IPS-NIHi7 (cell line): ENCODE results near the gene C1QTNF8.

Experiments
- DNase-seq: peaks from one replicate; pipeline ENCODE4 v3.0.0; 2012; ENCODE audit warnings: mixed read lengths; ENCODE audit errors: extremely low spot score

C1QTNF8 gene

GRCh38 chr16:1077877-1078578 is 18.0 kb downstream of the C1QTNF8 start:
- no peak for DNase-seq

- DNase-seq = no peak
Observed at GRCh38 chr16:1076801-1077576, 19.1 kb downstream of the C1QTNF8 start.

GRCh38 chr16:1075546-1075945 is 20.5 kb downstream of the C1QTNF8 start:
- no peak for DNase-seq

- DNase-seq = no peak
Observed at GRCh38 chr16:1074379-1074649, 21.7 kb downstream of the C1QTNF8 start.

- no peak for DNase-seq
Observed at GRCh38 chr16:1073566-1074378, 22.3 kb downstream of the C1QTNF8 start.

GRCh38 chr16:1073262-1073558 is 22.8 kb downstream of the C1QTNF8 start:
- DNase-seq = no peak

GRCh38 chr16:1072526-1073261 is 23.4 kb downstream of the C1QTNF8 start, which contains the start of gene SSTR5:
Gene SSTR5 (plus strand): TSS chr16:1072747. CDS start chr16:1078869, 6,122 bp downstream.
- DNase-seq = peak; percentile 76

- no peak for DNase-seq
Observed at GRCh38 chr16:1071561-1072225, 24.4 kb downstream of the C1QTNF8 start.

GRCh38 chr16:1070864-1071408 is 25.1 kb downstream of the C1QTNF8 start:
- no peak for DNase-seq

GRCh38 chr16:1070084-1070863 is 25.8 kb downstream of the C1QTNF8 start:
- no peak for DNase-seq

- DNase-seq = no peak
Observed at GRCh38 chr16:1069154-1069553, 26.9 kb downstream of the C1QTNF8 start.

- DNase-seq = no peak
Observed at GRCh38 chr16:1068451-1068850, 27.6 kb downstream of the C1QTNF8 start.

- no peak for DNase-seq
Observed at GRCh38 chr16:1067629-1068028, 28.4 kb downstream of the C1QTNF8 start.

- DNase-seq = no peak
Observed at GRCh38 chr16:1066584-1067172, 29.4 kb downstream of the C1QTNF8 start.

- DNase-seq = no peak
Observed at GRCh38 chr16:1065469-1066128, 30.4 kb downstream of the C1QTNF8 start.

GRCh38 chr16:1063728-1064127 is 32.3 kb downstream of the C1QTNF8 start:
- no peak for DNase-seq

- no peak for DNase-seq
Observed at GRCh38 chr16:1062895-1063294, 33.1 kb downstream of the C1QTNF8 start.

- DNase-seq = no peak
Observed at GRCh38 chr16:1061769-1062505, 34.1 kb downstream of the C1QTNF8 start.
